HepG2 (cell line): ENCODE results near the gene MYLK2. TPM values are rescaled to one million over a fixed set of nuclear protein-coding genes. Genes with fewer than 3 reads are reported as not detected.
A peak's percentile ranks its signal among the peaks of the same experiment; 100 is the strongest.

Source experiments
- ATAC-seq: fragments of 200-7000 bp; cut with Tn5 transposase; 3 replicates; pipeline ENCODE4 v1.9.1; 2020; ENCODE audit warnings: mild to moderate bottlenecking, moderate library complexity
- BruUV-seq: library from RNA; stranded (reverse); fragments of 400-500 nt; replicated peaks from 2 replicates; lab custom pipeline; 2021; lab: Mats Ljungman, UMichigan
- CTCF ChIA-PET: fragments of 300-600 bp; formaldehyde crosslinking; extraction: SDS; loops from one replicate; lab custom pipeline; 2021; ENCODE audit warnings: low total read pairs, inconsistent platforms, low intra/inter-chr PET ratio; lab: Yijun Ruan, JAX
- POLR2A ChIA-PET: fragments of 350-600 bp; sonication (Branson Sonifier 250); formaldehyde crosslinking; loops from one replicate; lab custom pipeline; 2020; ENCODE audit warnings: antibody characterized with exemption, inconsistent platforms; lab: Yijun Ruan, JAX
- DNase-seq: peaks from one replicate; pipeline ENCODE4 v3.0.0-alpha.2; 2015; ENCODE audit warnings: low spot score
- FAIRE-seq: peaks from 3 replicates; lab custom pipeline; 2011; peaks lifted over from hg19 to GRCh38; lab: Jason Lieb, UNC
- H2AFZ ChIP-seq: one replicate; pipeline ENCODE4 v1.6.1; 2011; ENCODE audit warnings: low read length, inconsistent platforms
- H3K27ac ChIP-seq: fragments of 300-600 bp; 3 replicates; pipeline ENCODE4 v1.8.0; 2011; ENCODE audit warnings: mixed run types, mild to moderate bottlenecking, mixed read lengths, low read length, inconsistent platforms; ENCODE audit not compliant: insufficient read depth; ENCODE audit errors: extremely low read length
- H3K27me3 ChIP-seq, 2 experiments: fragments of 200-600 bp in 1 of 2; 2 replicates in 1 of 2; 3 replicates in 1 of 2; pipeline versions ENCODE4 v1.6.0 to v1.8.0; 2011; ENCODE audit warnings: low read length in 2 of 2, mild to moderate bottlenecking in 2 of 2, moderate library complexity in 2 of 2, inconsistent platforms in 1 of 2; ENCODE audit not compliant: insufficient read depth in 2 of 2, control insufficient read depth in 1 of 2
- H3K36me3 ChIP-seq, 2 experiments: fragments of 200-600 bp in 1 of 2; replicated peaks in 1 of 2; 2 replicates in 1 of 2; 3 replicates in 1 of 2; pipeline versions ENCODE4 v1.5.1 to v1.8.0; 2011; ENCODE audit warnings: low read length in 2 of 2, inconsistent platforms in 1 of 2; ENCODE audit not compliant: insufficient read depth in 2 of 2, control insufficient read depth in 1 of 2
- H3K4me1 ChIP-seq: 2 replicates; pipeline ENCODE4 v1.5.1; 2012; ENCODE audit warnings: low read length, inconsistent platforms; ENCODE audit not compliant: insufficient read depth
- H3K4me2 ChIP-seq: 2 replicates; pipeline ENCODE4 v1.6.0; 2011; ENCODE audit warnings: low read depth, low read length, inconsistent platforms
- H3K4me3 ChIP-seq, 3 experiments: fragments of 200-600 bp in 1 of 3; sonication (generic), shearing (Covaris generic) in 1 of 3; replicated peaks in 1 of 3; 2 replicates each; pipeline ENCODE4 v1.5.1; 2011 to 2016; ENCODE audit warnings: low read length in 3 of 3, inconsistent platforms in 2 of 3, low read depth in 2 of 3, mild to moderate bottlenecking in 2 of 3, control low read depth in 1 of 3, mixed read lengths in 1 of 3; ENCODE audit not compliant: insufficient read depth in 1 of 3
- H3K79me2 ChIP-seq: one replicate; pipeline ENCODE4 v1.6.1; 2011; ENCODE audit warnings: low read length, inconsistent platforms; ENCODE audit not compliant: insufficient read depth
- H3K9ac ChIP-seq: 2 replicates; pipeline ENCODE4 v1.6.0; 2011; ENCODE audit warnings: mild to moderate bottlenecking, low read depth, low read length, inconsistent platforms; ENCODE audit not compliant: insufficient read depth
- H3K9me3 ChIP-seq: 2 replicates; pipeline ENCODE4 v1.5.1; 2012; ENCODE audit warnings: mild to moderate bottlenecking, low read length
- H4K20me1 ChIP-seq: 2 replicates; pipeline ENCODE4 v1.6.0; 2011; ENCODE audit warnings: inconsistent platforms, mild to moderate bottlenecking, low read length, moderate library complexity; ENCODE audit not compliant: insufficient read depth
- ATF7 ChIP-seq, 2 experiments: fragments of 450-650 bp in 1 of 2; sonication (generic) in 1 of 2; formaldehyde crosslinking in 1 of 2; IDR thresholded peaks; 2 replicates each; pipeline versions ENCODE4 v1.4.0 to v1.6.1; 2016 to 2020; ENCODE audit warnings: antibody characterized with exemption in 1 of 2, mild to moderate bottlenecking in 1 of 2, missing genetic modification reagents in 1 of 2
- in situ Hi-C: cut with HindIII; loops from 2 replicates; pipeline ENCODE4 v1.10.0; 2017; ENCODE audit warnings: low pct_unique_long_range_greater_than_20kb; ENCODE audit not compliant: extremely low pct_ligation_motif_present
- intact Hi-C: fragments of 100-400 bp; cut with micrococcal nuclease; formaldehyde crosslinking; loops from one replicate; pipeline ENCODE4 v1.10.0; 2022; ENCODE audit not compliant: unreplicated experiment
- polyA plus RNA-seq, 8 experiments: library from polyadenylated mRNA; depleted of rRNA in 3 of 8; stranded (reverse) in 7 of 8; unstranded in 1 of 8; fragments of >200 nt; fragmentation: Illumina TruSeq in 4 of 8; extraction: Trizol in 4 of 8; gene quantifications; 2 replicates each; pipeline versions ENCODE4 v1.2.1 to v1.2.3, GENCODE V29; 2011 to 2016; ENCODE audit warnings: low read depth in 4 of 8, missing spikeins in 1 of 8, mixed read lengths in 1 of 8; ENCODE audit not compliant: insufficient read depth in 1 of 8
- small RNA-seq, 3 experiments: library from RNA; depleted of rRNA; stranded (forward); fragments of <200 nt; gene quantifications; one replicate each; pipeline ENCODE3, GENCODE V24; 2012; ENCODE audit warnings: low read depth in 2 of 3, low replicate concordance in 1 of 3; ENCODE audit not compliant: insufficient read length in 3 of 3, insufficient read depth in 2 of 3
- total RNA-seq, 5 experiments: library from RNA; depleted of rRNA; stranded (reverse); fragments of >200 nt; fragmentation: Illumina TruSeq; extraction: Trizol; gene quantifications; 2 replicates each; pipeline ENCODE4 v1.2.3, GENCODE V29; 2016; ENCODE audit warnings: low read depth in 1 of 5
- TF ChIP-seq, protein P1 (sequence below): sonication (generic); formaldehyde crosslinking; IDR thresholded peaks from 2 replicates; pipeline ENCODE4 v1.5.0; 2020; ENCODE audit warnings: missing genetic modification reagents, mild to moderate bottlenecking, borderline replicate concordance

The MYLK2 gene
- total and polyA plus RNA-seq, 2 of the 13 experiments (the other 11 are each of a cell fraction or from before 2014, with no cell fraction given), result 0.27 TPM; not detected in 1

DNA sequence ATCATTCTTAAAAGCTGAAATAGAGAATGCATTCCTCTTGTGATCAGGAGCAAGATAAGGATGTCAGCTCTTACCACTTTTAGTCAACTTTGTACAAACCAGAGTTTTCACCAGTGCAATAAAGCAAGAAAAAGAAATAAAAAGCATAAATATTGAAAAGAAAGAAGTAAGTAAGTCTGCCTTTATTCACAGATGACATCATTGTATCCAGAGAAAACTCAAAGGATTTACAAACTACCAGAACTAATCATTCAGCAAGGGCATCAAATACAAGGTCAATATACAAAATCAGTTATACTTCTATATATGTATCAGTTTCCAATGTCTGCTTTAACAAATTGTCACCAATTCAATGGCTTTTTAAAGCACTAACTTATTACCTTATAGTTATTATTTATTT lies 64.7 kb downstream of the MYLK2 start:
- no peak overlapping the region for H2AFZ ChIP-seq
- ChIA-PET POLR2A (no interaction called here), CTCF (no interaction called here)
- no peaks in the 10 kb centered on the region for H4K20me1 ChIP-seq
- no peaks in the 10 kb centered on the region for H3K79me2 ChIP-seq
- H3K9ac ChIP-seq, result no peak overlapping the region
- DNase-seq, result no peak
- intact Hi-C loops, result no loop called here
- no peak overlapping the region for H3K4me3 ChIP-seq
- no TSS peak for BruUV-seq
- H3K27ac ChIP-seq, result no peak overlapping the region
- H3K9me3 ChIP-seq, result no peaks in the 10 kb centered on the region
- TF ChIP-seq ATF7 (IDR thresholded peaks at IDR 0.05) (peak; percentile 89), ATF7 (CRISPR knock-in tag; IDR thresholded peaks at IDR 0.05) (no peak)
- TF ChIP-seq, protein P1, sequence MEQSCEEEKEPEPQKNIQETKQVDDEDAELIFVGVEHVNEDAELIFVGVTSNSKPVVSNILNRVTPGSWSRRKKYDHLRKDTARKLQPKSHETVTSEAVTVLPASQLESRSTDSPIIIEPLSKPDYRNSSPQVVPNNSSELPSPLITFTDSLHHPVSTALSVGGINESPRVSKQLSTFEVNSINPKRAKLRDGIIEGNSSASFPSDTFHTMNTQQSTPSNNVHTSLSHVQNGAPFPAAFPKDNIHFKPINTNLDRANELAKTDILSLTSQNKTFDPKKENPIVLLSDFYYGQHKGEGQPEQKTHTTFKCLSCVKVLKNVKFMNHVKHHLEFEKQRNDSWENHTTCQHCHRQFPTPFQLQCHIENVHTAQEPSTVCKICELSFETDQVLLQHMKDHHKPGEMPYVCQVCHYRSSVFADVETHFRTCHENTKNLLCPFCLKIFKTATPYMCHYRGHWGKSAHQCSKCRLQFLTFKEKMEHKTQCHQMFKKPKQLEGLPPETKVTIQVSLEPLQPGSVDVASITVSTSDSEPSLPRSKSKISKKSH (CRISPR knock-in tag), result no peak
- peaks cover 30% of the 10 kb centered on the region for H3K4me1 ChIP-seq
- ATAC-seq, result no peak
- in situ Hi-C loops, result no loop called here
- no peaks in the 10 kb centered on the region for H3K36me3 ChIP-seq
- FAIRE-seq, result no peak
- no peaks in the 10 kb centered on the region; a peak in 1 of 5 replicates for H3K27me3 ChIP-seq
- H3K4me2 ChIP-seq, result no peak overlapping the region

Small RNA genes within 50 kb of the gene (small RNA-seq; reads per million reads assigned to genes)
- gene AL160175.1, result 0 reads per million in 3 experiments

Other genes starting within 250 kb of the MYLK2 start
- gene ID1, start 214.1 kb upstream of the MYLK2 start, total RNA-seq (2016; rRNA removed; fragmentation: Illumina TruSeq; extraction: Trizol), result 315 and 419 TPM in 2 replicates
- gene ID1, start 214.1 kb upstream of the MYLK2 start, polyA plus RNA-seq (2011; rRNA removed), result 258 and 320 TPM in 2 replicates
- gene COX4I2, start 181.4 kb upstream of the MYLK2 start, total RNA-seq (2016; rRNA removed; fragmentation: Illumina TruSeq; extraction: Trizol), result not detected in 2 replicates
- gene COX4I2, start 181.4 kb upstream of the MYLK2 start, polyA plus RNA-seq (2011; rRNA removed), result 0.74 and 1.1 TPM in 2 replicates
- 164 and 200 TPM in 2 replicates for gene BCL2L1, start 96.5 kb upstream of the MYLK2 start, total RNA-seq (2016; rRNA removed; fragmentation: Illumina TruSeq; extraction: Trizol)
- 258 and 259 TPM in 2 replicates for gene BCL2L1, start 96.5 kb upstream of the MYLK2 start, polyA plus RNA-seq (2011; rRNA removed)
- 124 and 190 TPM in 2 replicates for gene TPX2, start 80.1 kb upstream of the MYLK2 start, total RNA-seq (2016; rRNA removed; fragmentation: Illumina TruSeq; extraction: Trizol)
- gene TPX2, start 80.1 kb upstream of the MYLK2 start, polyA plus RNA-seq (2011; rRNA removed), result 20.0 and 34.3 TPM in 2 replicates
- not detected in 2 replicates for gene FOXS1, start 26.2 kb downstream of the MYLK2 start, total RNA-seq (2016; rRNA removed; fragmentation: Illumina TruSeq; extraction: Trizol)
- not detected in 2 replicates for gene FOXS1, start 26.2 kb downstream of the MYLK2 start, polyA plus RNA-seq (2011; rRNA removed)
- 0.18 and 0.93 TPM in 2 replicates for gene DUSP15, start 51.2 kb downstream of the MYLK2 start, total RNA-seq (2016; rRNA removed; fragmentation: Illumina TruSeq; extraction: Trizol)
- 0.17 and 0.46 TPM in 2 replicates for gene DUSP15, start 51.2 kb downstream of the MYLK2 start, polyA plus RNA-seq (2011; rRNA removed)
- gene TTLL9, start 51.3 kb downstream of the MYLK2 start, total RNA-seq (2016; rRNA removed; fragmentation: Illumina TruSeq; extraction: Trizol), result not detected in 2 replicates
- 0.05 TPM in 1 of 2 replicates, not detected in the other for gene TTLL9, start 51.3 kb downstream of the MYLK2 start, polyA plus RNA-seq (2011; rRNA removed)
- gene PDRG1, start 132.7 kb downstream of the MYLK2 start, total RNA-seq (2016; rRNA removed; fragmentation: Illumina TruSeq; extraction: Trizol), result 16.6 and 22.1 TPM in 2 replicates
- gene PDRG1, start 132.7 kb downstream of the MYLK2 start, polyA plus RNA-seq (2011; rRNA removed), result 18.0 and 20.2 TPM in 2 replicates
- not detected in 2 replicates for gene XKR7, start 148.8 kb downstream of the MYLK2 start, total RNA-seq (2016; rRNA removed; fragmentation: Illumina TruSeq; extraction: Trizol)
- not detected in 2 replicates for gene XKR7, start 148.8 kb downstream of the MYLK2 start, polyA plus RNA-seq (2011; rRNA removed)
- 0.15 TPM in 1 of 2 replicates, not detected in the other for gene CCM2L, start 191.1 kb downstream of the MYLK2 start, total RNA-seq (2016; rRNA removed; fragmentation: Illumina TruSeq; extraction: Trizol)
- not detected in 2 replicates for gene CCM2L, start 191.1 kb downstream of the MYLK2 start, polyA plus RNA-seq (2011; rRNA removed)
- not detected in 2 replicates for gene HCK, start 232.9 kb downstream of the MYLK2 start, total RNA-seq (2016; rRNA removed; fragmentation: Illumina TruSeq; extraction: Trizol)
- 0.04 and 0.10 TPM in 2 replicates for gene HCK, start 232.9 kb downstream of the MYLK2 start, polyA plus RNA-seq (2011; rRNA removed)